Adrenal gland (tissue), 19 donors: Measurements from ENCODE around the gene KDM2B. TPM values are rescaled to one million over a fixed set of nuclear protein-coding genes. Genes with fewer than 3 reads are reported as not detected.

Experiments used
- DNase-seq, 7 donors: peaks; one replicate each; pipeline ENCODE4 v3.0.0-alpha.2; 2019 to 2020
- H3K27ac ChIP-seq, 5 donors: fragments of 200-600 bp; sonication (generic) in 4 of 5; 1 replicate in 3 of 5; 2 replicates in 2 of 5; pipeline versions ENCODE4 v1.5.1 to v1.8.0; 2016 to 2020; ENCODE audit warnings: mild to moderate bottlenecking in 1 of 5
- H3K27me3 ChIP-seq: fragments of 200-600 bp; 2 replicates; pipeline ENCODE4 v1.8.0; 2021
- H3K36me3 ChIP-seq, 2 donors: fragments of 200-600 bp; replicated peaks in 1 of 2; 1 replicate in 1 of 2; 2 replicates in 1 of 2; pipeline versions ENCODE4 v1.5.1 to v1.8.0; 2018 to 2022
- H3K4me1 ChIP-seq, 2 donors: fragments of 200-600 bp; replicated peaks in 1 of 2; 1 replicate in 1 of 2; 2 replicates in 1 of 2; pipeline versions ENCODE4 v1.5.1 to v1.8.0; 2018 to 2021
- H3K4me3 ChIP-seq, 4 donors: fragments of 200-600 bp; sonication (generic) in 3 of 4; one replicate each; pipeline ENCODE4 v1.5.1; 2016 to 2018
- H3K9me3 ChIP-seq, 3 donors: fragments of 200-600 bp; sonication (generic) in 1 of 3; replicated peaks in 1 of 3; 1 replicate in 2 of 3; 2 replicates in 1 of 3; pipeline versions ENCODE4 v1.5.1 to v1.8.0; 2016 to 2021
- CTCF ChIP-seq, 6 experiments: fragments of 450-650 bp in 4 of 6; fragments of 200-600 bp in 2 of 6; sonication (generic) in 1 of 6; IDR thresholded peaks; 1 replicate in 5 of 6; 2 replicates in 1 of 6; pipeline versions ENCODE4 v1.5.1 to v1.8.0; 2016 to 2021; ENCODE audit warnings: antibody characterized with exemption in 6 of 6, mild to moderate bottlenecking in 2 of 6, moderate library complexity in 1 of 6
- POLR2A ChIP-seq, 2 donors: fragments of 450-650 bp; IDR thresholded peaks; one replicate each; pipeline ENCODE4 v1.6.1; 2017; ENCODE audit warnings: antibody characterized with exemption in 2 of 2, mild to moderate bottlenecking in 2 of 2, moderate library complexity in 1 of 2
- WGBS, 4 donors: extraction: QIAGEN DNeasy Blood & Tissue Kit in 2 of 4; methylation state at CpG; one replicate each; pipeline versions ENCODE4 v1.1.5 to v1.1.7; 2013 to 2017; 5-methylcytosine and 5-hydroxymethylcytosine counted together
- intact Hi-C, 2 donors: fragments of 100-400 bp; cut with DNase I; formaldehyde crosslinking; loops; one replicate each; pipeline versions ENCODE4 v1.14.1 to v1.15.0; 2022 to 2023
- long read RNA-seq, 10 donors: library from polyadenylated mRNA in 3 of 10; unstranded in 2 of 10; stranded (forward) in 1 of 10; transcript quantifications; one replicate each; pipeline ENCODE4 v2.0.0 and lab custom pipeline, GENCODE V29; 2021 to 2026
- polyA plus RNA-seq, 3 donors: library from polyadenylated mRNA; stranded (reverse); fragments of 200-250 nt in 2 of 3; fragments of 350-450 nt in 1 of 3; fragmentation: Illumina TruSeq in 1 of 3; extraction: RNeasy Lipid Tissue Mini Kit (QIAGEN cat#74804) in 1 of 3; gene quantifications; one replicate each; pipeline ENCODE4 v1.2.3, GENCODE V29; 2013 to 2014
- total RNA-seq, 9 donors: library from RNA; depleted of rRNA in 4 of 9; stranded (reverse); fragments of >200 nt in 4 of 9; fragments of 120-200 nt in 1 of 9; fragmentation: NEBNext Ultra II Directional in 1 of 9; extraction: Animal tissue kit (Norgen Biotek cat#: 25700) in 1 of 9; gene quantifications; one replicate each; pipeline versions ENCODE4 v1.1.0 to v1.2.4, GENCODE V29; 2013 to 2023
- donor health status: healthy with polysubstance abuse.
- donor health status: Bipolar disorder and iron deficiency.
- donor health status: DM: yes; HTN: yes; CAD: no.
- donor health status: DM: no; HTN: no; CAD: no.
- donor health status: DM: no; HTN: no; CAD: no.
- donor health status: DM: yes; HTN: yes; CAD: no.

KDM2B gene
- total RNA-seq: 10 to 100 TPM in 7 of 9 donors, 1 to 10 TPM in 2; 6.8 to 40.6 (median 17.3) TPM
- 10 to 100 TPM in 2 of 3 donors, 1 to 10 TPM in 1; 5.0 to 19.7 (median 10.2) TPM for polyA plus RNA-seq
- long read RNA-seq, donor 1: 0 reads
- long read RNA-seq, donor 2: 0 reads
- long read RNA-seq, donor 3: 0 reads
- long read RNA-seq, donor 4, partial matches to known transcripts: 0 of 3 reads
- long read RNA-seq, donor 4, other reads (novel, unspliced or antisense): 3 of 3 reads
- long read RNA-seq, donor 5, partial matches to known transcripts: 6 of 13 reads
- long read RNA-seq, donor 5, other reads (novel, unspliced or antisense): 7 of 13 reads
- long read RNA-seq, donor 6: 0 reads
- long read RNA-seq, donor 7: 0 reads
- long read RNA-seq, donor 8: 0 reads
- long read RNA-seq, donor 9: 0 reads
- long read RNA-seq, donor 10: 0 reads

GRCh38 chr12:121580959-121581685, at the start of gene KDM2B:
KDM2B (minus strand) TSS chr12:121581023; CDS start chr12:121580911, 112 bp downstream.
- intact Hi-C loops: no loop called here
- TF ChIP-seq POLR2A (IDR thresholded peaks at IDR 0.05) (peak in 1 of 2 donors; percentile 20), CTCF (IDR thresholded peaks at IDR 0.05) (no peak)
- peak within 1 kb of the TSS in 3 of 4 donors; percentile 68 to 95 (median 84) for H3K4me3 ChIP-seq
- H3K4me1 ChIP-seq: peaks cover 25 to 53% of the 10 kb centered on the region in 2 donors
- 36 to 45% (median 41%) methylated on average over 20 to 23 of the region's 23 CpGs for WGBS, 4 donors
- peak; percentile 37 to 68 (median 52) for DNase-seq
- H3K27me3 ChIP-seq: no peaks in the 10 kb centered on the region
- H3K27ac ChIP-seq: peak within 1 kb of the TSS in 4 of 5 donors; percentile 52 to 95 (median 81)
- H3K9me3 ChIP-seq: no peaks in the 10 kb centered on the region
- no peaks in the 10 kb centered on the region for H3K36me3 ChIP-seq

DNA sequence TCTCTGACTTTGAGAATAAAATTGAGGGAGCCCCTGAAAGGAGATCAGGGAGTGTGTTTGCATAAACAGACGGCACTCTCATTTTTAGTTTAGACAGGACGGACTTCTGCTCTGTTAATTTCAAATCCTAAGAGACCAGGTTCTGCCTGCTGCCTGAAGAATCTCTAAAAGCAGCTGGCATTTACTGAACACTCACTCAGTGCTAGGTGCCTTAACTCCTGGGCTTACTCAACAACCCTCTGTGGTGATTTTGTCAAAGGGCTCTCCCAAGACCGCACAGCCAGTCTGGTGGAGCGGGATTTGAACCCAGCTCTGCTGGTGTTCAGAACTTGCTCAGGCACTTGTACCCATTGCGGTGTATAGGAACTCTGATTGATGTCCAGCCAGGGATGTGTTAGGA, 47.7 kb upstream of the KDM2B start:
- H3K36me3 ChIP-seq: no peaks in the 10 kb centered on the region
- DNase-seq: no peak
- peak overlapping the region in 1 of 4 donors; percentile 75 for H3K4me3 ChIP-seq
- peaks cover 12 to 57% of the 10 kb centered on the region in 2 donors for H3K4me1 ChIP-seq
- no peaks in the 10 kb centered on the region for H3K9me3 ChIP-seq
- intact Hi-C loops: loop anchor here in 1 of 2 donors (5.0 kb wide), 1 partner anchor 39 kb away; the partner anchor contains the start of gene MORN3
- H3K27ac ChIP-seq: no peak overlapping the region
- no peak for TF ChIP-seq POLR2A (IDR thresholded peaks at IDR 0.05)
- no peak for TF ChIP-seq CTCF (IDR thresholded peaks at IDR 0.05)
- H3K27me3 ChIP-seq: no peaks in the 10 kb centered on the region
- 72 to 88% (median 82%) methylated on average over 5 of the region's 5 CpGs for WGBS, 4 donors

GRCh38 chr12:121628037-121628436, 47.2 kb upstream of the KDM2B start:
- peak overlapping the region in 1 of 4 donors; percentile 75 for H3K4me3 ChIP-seq
- no peak for DNase-seq
- 50 to 63% (median 61%) methylated on average over 4 to 8 of the region's 8 CpGs for WGBS, 4 donors

More at GRCh38 chr12:121628037-121628436, 47.2 kb upstream of the KDM2B start:
- Histone ChIP-seq H3K27ac (peak overlapping the region in 2 of 5 donors; percentile 88 to 95), H3K4me1 (peaks cover 12 to 53% of the 10 kb centered on the region in 2 donors), H3K27me3 (no peaks in the 10 kb centered on the region), H3K36me3 (no peaks in the 10 kb centered on the region), H3K9me3 (no peaks in the 10 kb centered on the region)
- no peak for TF ChIP-seq CTCF (IDR thresholded peaks at IDR 0.05)
- TF ChIP-seq POLR2A (IDR thresholded peaks at IDR 0.05): no peak
- intact Hi-C loops: loop anchor here in 1 of 2 donors (5.0 kb wide), 1 partner anchor 39 kb away; the partner anchor contains the start of gene MORN3
